GM23248 (cell line): ENCODE measurements around the gene LYPD1. TPM values are rescaled to one million over a fixed set of nuclear protein-coding genes. Genes with fewer than 3 reads are reported as not detected.

ENCODE experiments used
- DNase-seq: peaks from one replicate; pipeline ENCODE4 v3.0.0-alpha.2; 2015
- H2AFZ ChIP-seq: fragments of 200-600 bp; sonication (generic); 2 replicates; pipeline ENCODE4 v1.6.1; 2016; ENCODE audit warnings: antibody characterized with exemption
- H3F3A ChIP-seq: fragments of 200-600 bp; sonication (generic); 2 replicates; pipeline ENCODE4 v1.6.1; 2016; ENCODE audit warnings: mild to moderate bottlenecking, antibody characterized with exemption, mixed run types; ENCODE audit not compliant: insufficient read depth
- H3K27ac ChIP-seq: fragments of 200-600 bp; sonication (generic); 2 replicates; pipeline ENCODE4 v1.5.1; 2016; ENCODE audit warnings: mild to moderate bottlenecking
- H3K27me3 ChIP-seq: fragments of 200-600 bp; sonication (generic); replicated peaks from 2 replicates; pipeline ENCODE4 v1.6.1; 2016; ENCODE audit warnings: mild to moderate bottlenecking; ENCODE audit not compliant: insufficient read depth
- H3K36me3 ChIP-seq: fragments of 200-600 bp; sonication (generic); 2 replicates; pipeline ENCODE4 v1.6.1; 2016; ENCODE audit warnings: low read depth, mild to moderate bottlenecking
- H3K4me1 ChIP-seq: fragments of 200-600 bp; sonication (generic); 2 replicates; pipeline ENCODE4 v1.6.1; 2016; ENCODE audit warnings: mild to moderate bottlenecking; ENCODE audit not compliant: insufficient read depth
- H3K4me2 ChIP-seq: fragments of 200-600 bp; sonication (generic); one replicate; pipeline ENCODE4 v1.6.1; 2016; ENCODE audit warnings: mild to moderate bottlenecking; ENCODE audit not compliant: unreplicated experiment
- H3K4me3 ChIP-seq: fragments of 200-600 bp; sonication (generic); 2 replicates; pipeline ENCODE4 v1.5.1; 2016; ENCODE audit warnings: mild to moderate bottlenecking
- H3K79me2 ChIP-seq: fragments of 200-600 bp; sonication (generic); 2 replicates; pipeline ENCODE4 v1.6.1; 2016; ENCODE audit warnings: mild to moderate bottlenecking; ENCODE audit not compliant: insufficient read depth
- H3K9ac ChIP-seq: fragments of 200-600 bp; sonication (generic); 2 replicates; pipeline ENCODE4 v1.6.1; 2016; ENCODE audit warnings: mild to moderate bottlenecking
- H3K9me2 ChIP-seq: fragments of 200-600 bp; sonication (generic); 2 replicates; pipeline ENCODE4 v1.6.1; 2016; ENCODE audit warnings: mixed run types, mild to moderate bottlenecking, moderate library complexity; ENCODE audit not compliant: insufficient read depth
- H3K9me3 ChIP-seq: fragments of 200-600 bp; sonication (generic); one replicate; pipeline ENCODE4 v1.6.1; 2017; ENCODE audit warnings: low read depth
- H4K20me1 ChIP-seq: fragments of 200-600 bp; sonication (generic); 2 replicates; pipeline ENCODE4 v1.6.0; 2016; ENCODE audit not compliant: insufficient read depth
- EZH2 ChIP-seq: fragments of 200-600 bp; sonication (generic); IDR thresholded peaks from 2 replicates; pipeline ENCODE4 v1.6.1; 2018; ENCODE audit warnings: antibody characterized with exemption, mild to moderate bottlenecking; ENCODE audit not compliant: insufficient read depth, poor library complexity, severe bottlenecking
- EZH2phosphoT487 ChIP-seq: fragments of 200-600 bp; sonication (generic); IDR thresholded peaks from 2 replicates; pipeline ENCODE4 v1.6.1; 2018; ENCODE audit warnings: antibody characterized with exemption, moderate library complexity, mild to moderate bottlenecking, low read depth; ENCODE audit not compliant: insufficient read depth
- WGBS, 2 experiments: methylation state at CpG; one replicate each; pipeline ENCODE4 v1.1.6; 2015 to 2017; ENCODE audit warnings: low lambda C conversion rate in 2 of 2, low coverage in 1 of 2; ENCODE audit errors: missing lambda C conversion rate in 2 of 2; 5-methylcytosine and 5-hydroxymethylcytosine counted together
- in situ Hi-C: fragments of 300-500 bp; cut with MboI; formaldehyde crosslinking; loops from 2 replicates; pipeline ENCODE4 v1.15.0; 2020
- polyA plus RNA-seq: library from polyadenylated mRNA; unstranded; fragments of >200 nt; fragmentation: Nextera tagmentation; extraction: Ambion mirVana; gene quantifications from 2 replicates; pipeline ENCODE4 v1.2.1, GENCODE V29; 2016
- total RNA-seq: library from RNA; depleted of rRNA; stranded (reverse); fragments of >200 nt; shearing (Covaris generic); gene quantifications from 2 replicates; pipeline ENCODE4 v1.2.3, GENCODE V29; 2014

The LYPD1 gene
- total and polyA plus RNA-seq, 2 experiments from 2014 or later: 0.11 to 0.51 TPM

GRCh38 chr2:132599556-132599955 lies 70.4 kb downstream of the LYPD1 start:
- TF ChIP-seq EZH2 (no peak), EZH2phosphoT487 (no peak)
- H2AFZ ChIP-seq: no peak overlapping the region
- WGBS, 2 experiments: 69 to 71% methylated on average over 4 of the region's 4 CpGs
- in situ Hi-C loops: no loop called here
- H3K36me3 ChIP-seq: no peaks in the 10 kb centered on the region
- no peak overlapping the region for H3K27ac ChIP-seq
- H3K9me2 ChIP-seq: 0 out of 2 replicates have a peak, but pooled peaks cover 2% of the 10 kb centered on the region
- no peak overlapping the region for H3K4me3 ChIP-seq
- H3K9me3 ChIP-seq: no peaks in the 10 kb centered on the region
- no peaks in the 10 kb centered on the region for H3K79me2 ChIP-seq
- no peak overlapping the region for H3K4me2 ChIP-seq
- no peak for DNase-seq
- no peak overlapping the region for H3K9ac ChIP-seq
- H3K27me3 ChIP-seq: no peaks in the 10 kb centered on the region
- no peaks in the 10 kb centered on the region for H3F3A ChIP-seq
- H3K4me1 ChIP-seq: no peaks in the 10 kb centered on the region
- no peaks in the 10 kb centered on the region for H4K20me1 ChIP-seq

GRCh38 chr2:132598536-132598935 lies 71.5 kb downstream of the LYPD1 start:
- H3K4me3 ChIP-seq: no peak overlapping the region
- no peaks in the 10 kb centered on the region for H3K27me3 ChIP-seq
- H3K27ac ChIP-seq: no peak overlapping the region
- H3K36me3 ChIP-seq: no peaks in the 10 kb centered on the region
- no peak overlapping the region for H3K4me2 ChIP-seq
- H3F3A ChIP-seq: no peaks in the 10 kb centered on the region
- no peak overlapping the region for H2AFZ ChIP-seq
- H3K79me2 ChIP-seq: no peaks in the 10 kb centered on the region
- in situ Hi-C loops: no loop called here
- no peaks in the 10 kb centered on the region for H4K20me1 ChIP-seq
- no peaks in the 10 kb centered on the region for H3K9me3 ChIP-seq
- no peak for DNase-seq
- no peak overlapping the region for H3K9ac ChIP-seq
- H3K9me2 ChIP-seq: 0 out of 2 replicates have a peak, but pooled peaks cover 2% of the 10 kb centered on the region
- TF ChIP-seq EZH2: no peak
- TF ChIP-seq EZH2phosphoT487: no peak
- no peaks in the 10 kb centered on the region for H3K4me1 ChIP-seq
- WGBS, 2 experiments: 18 to 25% methylated on average over 3 of the region's 3 CpGs

GRCh38 chr2:132597831-132598230 lies 72.2 kb downstream of the LYPD1 start:
- H3K4me3 ChIP-seq: no peak overlapping the region
- WGBS, 2 experiments: 20 to 40% methylated on average over 1 of the region's 1 CpG
- H4K20me1 ChIP-seq: no peaks in the 10 kb centered on the region
- TF ChIP-seq EZH2phosphoT487 (no peak), EZH2 (no peak)
- no peak overlapping the region for H3K27ac ChIP-seq
- no peak overlapping the region for H3K9ac ChIP-seq
- no peaks in the 10 kb centered on the region for H3K27me3 ChIP-seq
- no peak for DNase-seq
- 0 out of 2 replicates have a peak, but pooled peaks cover 2% of the 10 kb centered on the region for H3K9me2 ChIP-seq
- H3F3A ChIP-seq: no peaks in the 10 kb centered on the region
- in situ Hi-C loops: no loop called here
- H3K36me3 ChIP-seq: no peaks in the 10 kb centered on the region
- no peaks in the 10 kb centered on the region for H3K9me3 ChIP-seq
- H3K4me2 ChIP-seq: no peak overlapping the region
- H2AFZ ChIP-seq: no peak overlapping the region
- H3K4me1 ChIP-seq: no peaks in the 10 kb centered on the region
- no peaks in the 10 kb centered on the region for H3K79me2 ChIP-seq

- Histone ChIP-seq H2AFZ (no peak overlapping the region), H3F3A (no peaks in the 10 kb centered on the region), H3K27me3 (no peaks in the 10 kb centered on the region), H3K79me2 (no peaks in the 10 kb centered on the region), H3K27ac (no peak overlapping the region), H3K4me2 (no peak overlapping the region), H3K9ac (no peak overlapping the region), H3K4me1 (no peaks in the 10 kb centered on the region), H3K9me2 (no peaks in the 10 kb centered on the region), H3K9me3 (no peaks in the 10 kb centered on the region), H3K36me3 (no peaks in the 10 kb centered on the region), H4K20me1 (no peaks in the 10 kb centered on the region), H3K4me3 (no peak overlapping the region)
- in situ Hi-C loops: no loop called here
- TF ChIP-seq EZH2phosphoT487: no peak
- no peak for TF ChIP-seq EZH2
- no peak for DNase-seq
Measured at GRCh38 chr2:132597166-132597565, 72.8 kb downstream of the LYPD1 start.

GRCh38 chr2:132595693-132596092 lies 74.3 kb downstream of the LYPD1 start:
- Histone ChIP-seq H3K4me1 (no peaks in the 10 kb centered on the region), H3K9me3 (no peaks in the 10 kb centered on the region), H3K4me2 (no peak overlapping the region), H3F3A (no peaks in the 10 kb centered on the region), H3K9me2 (no peaks in the 10 kb centered on the region), H3K27ac (no peak overlapping the region), H2AFZ (no peak overlapping the region), H4K20me1 (no peaks in the 10 kb centered on the region), H3K79me2 (no peaks in the 10 kb centered on the region), H3K4me3 (no peak overlapping the region), H3K27me3 (no peaks in the 10 kb centered on the region), H3K9ac (no peak overlapping the region), H3K36me3 (no peaks in the 10 kb centered on the region)
- no peak for DNase-seq
- TF ChIP-seq EZH2 (no peak), EZH2phosphoT487 (no peak)
- WGBS, 2 experiments: 32 to 35% methylated on average over 2 of the region's 2 CpGs
- in situ Hi-C loops: no loop called here
